NCI-H748 treated with DMSO at 0.1 percent for 48 hours (cell line): ENCODE results near the gene DEPP1.

Source experiments
- DNase-seq: peaks from one replicate; lab custom pipeline; 2025; lab: John Stamatoyannopoulos, UW

DEPP1 gene

DNA sequence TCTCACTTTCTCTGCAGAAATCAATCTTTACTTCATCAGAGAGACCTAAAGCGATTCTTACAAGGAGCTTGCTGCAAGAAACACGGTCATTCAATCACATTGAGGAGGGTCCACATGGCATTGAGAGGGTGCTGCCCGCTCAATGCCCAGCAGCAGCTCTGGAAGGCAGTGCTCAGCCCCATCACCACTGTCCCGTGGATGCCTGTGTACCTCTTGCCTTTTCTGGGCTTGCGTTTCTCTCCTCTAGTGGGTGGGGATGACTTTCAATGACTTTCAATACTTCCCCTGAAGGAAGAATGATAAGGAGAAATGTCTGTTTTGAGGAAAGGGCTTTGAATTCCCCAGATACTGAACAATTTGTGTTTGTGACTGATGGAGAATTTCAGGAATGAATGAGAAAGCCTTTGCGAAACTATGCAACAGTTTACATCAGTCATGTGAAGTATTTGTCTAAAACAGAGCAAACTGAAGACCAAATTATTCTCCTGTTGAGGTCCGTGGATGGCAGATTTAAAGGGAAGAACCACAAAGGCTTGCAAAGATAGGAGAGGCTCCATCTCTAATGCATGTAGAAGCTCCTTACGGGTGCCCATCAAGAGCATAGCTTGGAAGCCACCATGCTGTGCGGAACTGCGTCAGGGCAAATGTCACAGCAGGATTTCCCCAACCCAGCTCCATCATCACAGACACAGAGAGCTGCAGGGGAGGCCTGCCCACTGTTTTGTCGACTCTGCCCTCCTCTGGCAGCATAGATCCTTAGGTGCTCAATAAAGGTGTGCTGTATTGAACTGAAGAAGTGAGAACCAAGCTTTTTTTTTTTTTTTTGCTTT, 15.5 kb upstream of the DEPP1 start:
- no peak for DNase-seq

DNA sequence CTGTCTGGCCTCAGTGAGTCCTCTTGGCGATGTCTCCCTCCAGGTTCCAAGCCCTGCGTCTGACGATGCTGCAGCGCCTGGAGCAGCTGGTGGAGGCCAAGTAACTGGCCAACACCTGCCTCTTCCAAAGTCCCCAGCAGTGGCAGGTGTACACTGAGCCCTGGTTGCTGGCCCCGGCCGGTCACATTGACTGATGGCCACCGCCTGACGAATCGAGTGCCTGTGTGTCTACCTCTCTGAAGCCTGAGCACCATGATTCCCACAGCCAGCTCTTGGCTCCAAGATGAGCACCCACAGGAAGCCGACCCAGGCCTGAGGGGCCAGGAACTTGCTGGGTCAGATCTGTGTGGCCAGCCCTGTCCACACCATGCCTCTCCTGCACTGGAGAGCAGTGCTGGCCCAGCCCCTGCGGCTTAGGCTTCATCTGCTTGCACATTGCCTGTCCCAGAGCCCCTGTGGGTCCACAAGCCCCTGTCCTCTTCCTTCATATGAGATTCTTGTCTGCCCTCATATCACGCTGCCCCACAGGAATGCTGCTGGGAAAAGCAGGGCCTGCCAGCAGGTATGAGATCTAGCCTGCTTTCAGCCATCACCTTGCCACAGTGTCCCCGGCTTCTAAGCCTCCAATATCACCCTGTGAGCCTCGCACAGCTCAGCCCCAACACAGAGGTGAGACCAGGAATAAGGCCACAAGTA, 14.8 kb upstream of the DEPP1 start:
- DNase-seq = no peak

- DNase-seq = no peak
Measured at GRCh38 chr10:44992732-44993225, 14.2 kb upstream of the DEPP1 start.

GRCh38 chr10:44992070-44992731, 13.6 kb upstream of the DEPP1 start:
- DNase-seq = no peak

DNA sequence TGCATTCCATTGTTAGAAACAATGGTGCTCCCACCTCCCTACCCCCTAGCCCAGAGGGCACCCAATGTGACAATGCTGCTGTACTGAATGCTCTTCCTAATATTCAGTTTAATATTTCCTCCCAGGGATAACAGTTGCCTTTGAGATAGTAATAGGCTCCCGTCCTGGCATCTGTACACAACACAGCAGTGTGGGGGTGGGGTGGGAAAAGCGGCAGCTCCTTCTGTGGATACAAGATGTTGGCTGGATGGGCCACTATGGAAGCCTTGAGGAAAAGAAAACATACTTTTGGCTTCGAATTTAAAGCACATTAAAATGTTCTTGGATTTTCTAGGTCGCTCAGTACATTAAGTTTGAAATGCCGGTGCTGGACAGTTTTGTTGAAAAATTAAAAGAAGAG, 13.0 kb upstream of the DEPP1 start:
- DNase-seq = no peak

- DNase-seq = no peak
Measured at GRCh38 chr10:44990965-44991364, 12.4 kb upstream of the DEPP1 start.

GRCh38 chr10:44990302-44990655, 11.7 kb upstream of the DEPP1 start:
- DNase-seq = no peak

GRCh38 chr10:44989597-44990301, 11.1 kb upstream of the DEPP1 start:
- no peak for DNase-seq

DNA sequence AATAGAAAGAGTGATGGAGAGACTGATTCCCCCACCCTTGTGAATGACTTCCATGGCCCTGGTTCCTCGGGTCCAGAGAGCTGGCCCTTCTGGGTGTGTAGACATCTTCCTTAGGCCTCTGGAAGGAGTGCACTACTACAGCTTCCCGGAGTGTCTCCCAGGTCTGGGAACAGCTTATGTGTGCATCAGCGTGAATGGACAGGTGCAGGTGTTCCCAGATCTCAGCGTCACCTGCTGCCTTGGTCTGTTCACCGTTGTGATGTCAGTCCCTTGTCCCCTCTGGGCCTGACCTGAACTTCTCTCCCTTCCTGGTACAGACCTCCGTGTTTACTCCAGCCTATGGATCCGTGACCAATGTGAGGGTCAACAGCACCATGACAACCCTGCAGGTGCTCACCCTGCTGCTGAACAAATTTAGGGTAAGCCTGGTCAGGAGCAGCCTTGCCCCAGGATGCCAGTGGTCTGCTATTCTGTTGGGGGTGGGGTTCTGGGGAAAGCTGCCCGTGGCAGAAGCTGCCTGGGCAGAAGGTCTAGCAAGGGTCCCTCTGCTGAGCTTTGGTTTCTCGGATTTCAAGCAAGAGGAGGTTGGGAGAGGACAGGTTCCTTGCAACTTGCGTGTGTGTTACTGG, 10.5 kb upstream of the DEPP1 start:
- DNase-seq = no peak

- DNase-seq = no peak
Measured at GRCh38 chr10:44986670-44987069, 8.1 kb upstream of the DEPP1 start.

GRCh38 chr10:44986179-44986578, 7.6 kb upstream of the DEPP1 start:
- DNase-seq = no peak

DNA sequence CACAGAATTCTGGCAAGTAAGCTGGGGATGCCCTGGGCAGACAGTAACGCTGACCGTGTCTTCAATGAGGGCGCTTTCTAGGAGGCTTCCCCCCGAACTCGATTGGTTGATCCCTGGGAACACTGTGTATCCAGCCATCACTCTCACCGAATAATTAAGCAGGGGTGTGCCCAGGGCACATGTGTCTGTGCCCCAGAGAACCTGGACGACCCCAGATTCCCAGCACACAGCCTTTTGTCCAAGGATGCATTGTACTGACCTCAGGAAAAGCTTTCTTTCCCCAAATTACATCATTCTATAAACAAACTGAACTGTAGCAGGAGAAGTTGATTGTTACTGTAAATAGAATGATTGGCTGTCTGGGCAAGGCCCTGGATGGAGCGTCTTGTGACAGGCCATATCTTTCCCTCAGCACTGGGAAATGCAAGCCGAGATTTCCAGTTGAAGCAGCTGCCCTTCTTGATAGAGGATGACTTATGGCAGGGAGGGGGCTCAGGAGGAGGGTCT, 6.6 kb upstream of the DEPP1 start:
- DNase-seq = no peak

DNA sequence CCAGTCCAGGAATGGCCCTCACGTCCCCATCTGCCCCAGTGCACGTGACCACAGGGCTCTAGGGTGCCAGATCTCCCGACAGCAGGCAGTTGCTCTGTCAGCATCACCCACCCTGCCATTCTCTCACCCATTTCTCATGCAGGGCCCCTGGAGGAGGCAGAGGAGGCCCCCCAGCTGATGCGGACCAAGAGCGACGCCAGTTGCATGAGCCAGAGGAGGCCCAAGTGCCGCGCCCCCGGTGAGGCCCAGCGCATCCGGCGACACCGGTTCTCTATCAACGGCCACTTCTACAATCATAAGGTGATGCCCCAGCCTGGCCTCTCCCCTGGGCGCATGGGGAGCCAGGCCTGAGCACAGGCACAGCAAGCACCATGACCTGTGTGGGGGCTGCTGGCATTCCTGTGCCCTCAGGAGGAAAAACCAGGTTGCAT, 6.1 kb upstream of the DEPP1 start:
- no peak for DNase-seq

DNA sequence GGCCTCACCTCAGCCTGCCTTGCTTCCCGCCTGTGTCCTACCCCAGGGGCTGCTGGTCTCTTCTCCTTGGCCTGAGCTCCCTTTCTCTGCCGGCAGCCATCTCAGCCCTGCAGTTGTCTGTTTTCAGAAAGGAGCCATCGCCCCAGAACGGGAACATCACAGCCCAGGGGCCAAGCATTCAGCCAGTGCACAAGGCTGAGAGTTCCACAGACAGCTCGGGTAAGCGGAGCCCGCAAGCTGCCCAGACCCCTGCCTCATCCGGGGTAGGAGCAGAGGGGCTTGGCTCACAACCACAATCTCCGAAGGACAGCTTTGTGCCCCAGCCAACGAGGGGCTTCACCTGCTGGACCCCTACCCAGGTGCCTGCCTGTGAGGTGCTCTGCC, 5.3 kb upstream of the DEPP1 start:
- DNase-seq = no peak

- DNase-seq = no peak
Measured at GRCh38 chr10:44983066-44983894, 4.7 kb upstream of the DEPP1 start.

DNA sequence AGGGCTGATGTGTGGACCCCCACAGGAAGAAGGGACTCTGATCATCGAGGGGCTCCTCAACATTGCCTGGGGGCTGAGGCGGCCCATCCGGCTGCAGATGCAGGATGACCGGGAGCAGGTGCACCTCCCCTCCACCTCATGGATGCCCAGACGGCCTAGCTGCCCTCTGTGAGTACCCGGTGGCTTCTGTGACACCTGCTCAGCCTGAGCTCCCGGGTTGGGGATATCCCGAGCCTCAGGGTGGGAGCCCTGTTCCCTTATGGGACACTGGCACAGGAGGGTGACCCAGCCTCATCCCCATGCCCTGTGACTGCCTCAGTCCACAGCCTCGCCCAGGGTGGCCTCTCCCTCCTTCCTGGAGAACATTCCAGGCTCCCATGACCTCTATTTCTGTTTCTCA, 3.9 kb upstream of the DEPP1 start:
- DNase-seq = no peak

DNA sequence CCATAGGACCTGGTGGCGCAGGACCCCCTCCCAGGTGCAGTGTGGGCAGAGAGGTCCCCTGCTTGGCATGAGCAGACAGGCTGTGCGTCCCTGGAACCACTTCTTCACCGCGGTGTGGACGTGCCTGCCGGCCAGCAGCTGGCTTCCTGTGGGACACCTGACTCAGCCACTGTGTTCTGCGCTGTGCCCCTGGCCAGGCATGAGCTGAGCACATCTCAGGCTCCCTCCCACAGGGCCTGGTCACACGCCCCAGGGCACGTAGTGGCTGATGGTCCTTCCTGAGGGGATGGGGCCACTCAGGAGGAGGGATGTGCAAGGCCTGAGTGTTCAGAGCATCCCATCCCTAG, 3.5 kb upstream of the DEPP1 start:
- DNase-seq = no peak

DNA sequence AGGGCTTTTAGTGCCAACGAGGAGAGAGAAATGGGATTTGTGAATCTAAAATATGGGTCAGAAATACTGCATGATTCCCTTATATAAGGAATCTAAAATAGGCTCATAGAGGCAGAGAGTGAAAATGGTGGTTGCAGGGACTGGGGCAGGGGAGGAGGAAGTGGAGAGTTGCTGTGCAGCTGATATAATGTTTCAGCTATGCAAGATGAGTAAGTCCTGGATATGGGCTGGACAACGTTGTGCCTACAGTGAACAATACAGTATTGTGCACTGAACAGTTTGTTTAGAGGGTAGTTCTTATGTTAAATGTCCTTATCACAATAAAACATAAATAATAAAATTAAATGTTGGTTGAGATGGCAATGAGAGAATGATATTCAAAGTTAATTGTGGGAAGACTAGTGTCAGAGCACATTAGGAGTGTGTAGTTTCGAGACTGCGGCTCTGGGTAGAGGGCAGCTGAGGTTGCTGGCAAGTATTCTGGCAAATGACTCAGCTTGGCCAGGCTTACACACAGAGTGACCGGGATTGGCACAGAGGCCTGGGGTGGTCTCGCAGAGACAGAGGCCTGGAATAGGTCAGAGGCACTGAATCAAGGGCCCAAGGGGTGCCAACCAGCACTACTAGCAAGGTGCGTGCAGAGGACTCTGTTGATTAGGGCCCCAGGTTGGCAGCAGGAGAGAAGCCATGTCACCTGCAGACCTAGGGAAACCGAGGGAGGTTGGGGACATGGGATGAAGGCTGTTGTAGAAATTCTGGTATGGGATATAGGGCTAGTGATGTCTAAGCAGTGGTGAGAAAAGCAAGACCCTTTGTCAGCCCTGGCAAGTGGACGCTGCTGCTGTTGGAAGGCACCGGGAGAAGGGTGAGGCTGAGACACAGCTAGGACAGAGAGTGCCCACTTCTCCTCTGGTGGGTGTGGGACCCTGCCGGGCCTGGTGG, 2.8 kb upstream of the DEPP1 start:
- DNase-seq = no peak

DNA sequence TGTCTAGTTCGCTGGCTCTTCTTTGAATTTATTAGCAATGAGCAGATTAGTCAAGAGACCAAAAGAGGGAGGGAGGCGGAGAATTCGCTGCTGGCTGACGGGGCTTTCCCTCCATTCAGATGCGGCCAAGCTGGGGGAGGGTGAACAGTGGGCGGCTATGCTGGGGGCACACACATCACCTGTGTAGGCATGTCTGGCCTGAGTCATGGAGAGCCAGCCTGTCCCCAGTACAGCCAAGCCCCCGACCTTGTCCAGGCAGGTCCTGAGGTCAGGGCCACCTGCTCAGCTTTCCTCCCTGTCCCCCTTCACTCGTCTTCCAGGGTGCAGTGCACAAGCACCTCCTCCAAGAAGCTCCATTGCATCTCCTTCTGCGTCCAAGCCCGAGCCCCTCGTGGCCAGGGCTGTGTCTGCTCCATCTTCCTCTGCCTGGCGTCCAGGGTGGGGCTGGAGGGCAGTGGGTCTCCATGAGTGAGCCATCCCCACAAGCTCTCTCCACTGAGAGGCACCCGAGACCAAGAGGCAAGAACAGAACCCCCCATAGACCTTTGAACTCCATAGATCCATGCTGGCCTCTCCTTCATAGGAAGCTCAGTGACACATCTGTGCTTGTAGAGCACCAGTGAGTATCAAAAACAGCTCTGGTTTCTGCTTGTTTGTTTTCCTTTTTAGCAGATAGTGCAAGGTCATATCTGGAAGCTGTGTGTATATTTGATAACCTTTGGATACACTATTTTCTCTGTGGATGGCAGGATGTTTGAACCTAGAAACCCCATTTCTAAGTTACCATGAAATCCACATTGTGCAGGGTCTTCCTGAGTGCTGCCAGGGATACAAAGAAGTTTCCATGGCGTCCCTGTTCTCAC, 1.9 kb upstream of the DEPP1 start:
- DNase-seq = no peak
